HepG2 (cell line): Measurements from ENCODE around the gene ELAVL3. TPM values are rescaled to one million over a fixed set of nuclear protein-coding genes. Genes with fewer than 3 reads are reported as not detected.

Experiments used
- AGO1 ChIP-seq: fragments of 200-400 bp; formaldehyde crosslinking; IDR thresholded peaks from 2 replicates; pipeline ENCODE4 v1.6.1; 2017; ENCODE audit warnings: mild to moderate bottlenecking, low read depth, low read length, moderate library complexity; ENCODE audit not compliant: poor library complexity, severe bottlenecking
- ATF1 ChIP-seq: IDR thresholded peaks from 2 replicates; pipeline ENCODE4 v1.6.1; 2016; ENCODE audit warnings: mild to moderate bottlenecking, control low read depth
- ATF7-NPFF ChIP-seq: sonication (generic); formaldehyde crosslinking; IDR thresholded peaks from 2 replicates; pipeline ENCODE4 v1.8.1; 2023; ENCODE audit warnings: mild to moderate bottlenecking, low read depth, missing genetic modification reagents, moderate library complexity
- EP300 ChIP-seq, 3 experiments: sonication (generic) in 1 of 3; formaldehyde crosslinking in 1 of 3; IDR thresholded peaks; 2 replicates each; pipeline versions ENCODE4 v1.5.1 to v1.6.1; 2011 to 2020; ENCODE audit warnings: low read depth in 2 of 3, low read length in 2 of 3, borderline replicate concordance in 1 of 3, improper control_type of control experiment in 1 of 3, mild to moderate bottlenecking in 1 of 3, missing genetic modification reagents in 1 of 3, moderate library complexity in 1 of 3
- HNF4A ChIP-seq: sonication (generic); formaldehyde crosslinking; IDR thresholded peaks from 2 replicates; pipeline ENCODE4 v1.4.0; 2020; ENCODE audit warnings: missing genetic modification reagents
- HOXA3 ChIP-seq: sonication (generic); formaldehyde crosslinking; IDR thresholded peaks from 2 replicates; pipeline ENCODE4 v1.5.0; 2020; ENCODE audit warnings: missing genetic modification reagents
- KLF12 ChIP-seq: sonication (generic); formaldehyde crosslinking; IDR thresholded peaks from 2 replicates; pipeline ENCODE4 v1.4.0; 2020; ENCODE audit warnings: missing genetic modification reagents, borderline replicate concordance
- LCORL ChIP-seq, 2 experiments: fragments of 450-650 bp in 1 of 2; sonication (generic) in 1 of 2; formaldehyde crosslinking in 1 of 2; IDR thresholded peaks; 2 replicates each; pipeline versions ENCODE4 v1.5.0 to v1.6.1; 2017 to 2020; ENCODE audit warnings: antibody characterized with exemption in 1 of 2, missing genetic modification reagents in 1 of 2
- MYC ChIP-seq: sonication (generic); formaldehyde crosslinking; IDR thresholded peaks from 2 replicates; pipeline ENCODE4 v1.9.0; 2021; ENCODE audit warnings: missing genetic modification reagents, borderline replicate concordance
- NFE2L2 ChIP-seq: fragments of 150-350 bp; IDR thresholded peaks from 2 replicates; pipeline ENCODE4 v1.6.1; 2014; ENCODE audit warnings: low read length
- RFXAP ChIP-seq: sonication (generic); formaldehyde crosslinking; IDR thresholded peaks from 2 replicates; pipeline ENCODE4 v1.4.0; 2020; ENCODE audit warnings: missing genetic modification reagents, borderline replicate concordance
- SRSF1 ChIP-seq: fragments of 200-400 bp; formaldehyde crosslinking; optimal IDR thresholded peaks from 2 replicates; pipeline ENCODE3; 2017; ENCODE audit warnings: mild to moderate bottlenecking, low read depth, low read length, moderate library complexity
- STAT6 ChIP-seq: sonication (generic); formaldehyde crosslinking; IDR thresholded peaks from 2 replicates; pipeline ENCODE4 v1.4.0; 2020; ENCODE audit warnings: missing genetic modification reagents, mild to moderate bottlenecking, borderline replicate concordance
- YY1 ChIP-seq: IDR thresholded peaks from 2 replicates; pipeline ENCODE4 v1.6.1; 2011; ENCODE audit warnings: low read length, low read depth, moderate library complexity, mild to moderate bottlenecking; ENCODE audit not compliant: insufficient read depth, insufficient replicate concordance
- ZNF691 ChIP-seq: sonication (generic); formaldehyde crosslinking; IDR thresholded peaks from 2 replicates; pipeline ENCODE4 v1.4.0; 2020; ENCODE audit warnings: missing genetic modification reagents, low read depth, mild to moderate bottlenecking, borderline replicate concordance
- ZNF724P ChIP-seq: sonication (generic); formaldehyde crosslinking; IDR thresholded peaks from 2 replicates; pipeline ENCODE4 v1.8.0; 2022; ENCODE audit warnings: missing genetic modification reagents, borderline replicate concordance
- polyA plus RNA-seq, 8 experiments: library from polyadenylated mRNA; depleted of rRNA in 3 of 8; stranded (reverse) in 7 of 8; unstranded in 1 of 8; fragments of >200 nt; fragmentation: Illumina TruSeq in 4 of 8; extraction: Trizol in 4 of 8; gene quantifications; 2 replicates each; pipeline versions ENCODE4 v1.2.1 to v1.2.3, GENCODE V29; 2011 to 2016; ENCODE audit warnings: low read depth in 4 of 8, missing spikeins in 1 of 8, mixed read lengths in 1 of 8; ENCODE audit not compliant: insufficient read depth in 1 of 8
- total RNA-seq, 5 experiments: library from RNA; depleted of rRNA; stranded (reverse); fragments of >200 nt; fragmentation: Illumina TruSeq; extraction: Trizol; gene quantifications; 2 replicates each; pipeline ENCODE4 v1.2.3, GENCODE V29; 2016; ENCODE audit warnings: low read depth in 1 of 5
- TF ChIP-seq, protein P1 (sequence below), 2 experiments: sonication (generic) in 1 of 2; formaldehyde crosslinking in 1 of 2; IDR thresholded peaks; 2 replicates each; pipeline versions ENCODE4 v1.6.1 to v1.9.0; 2014 to 2022; ENCODE audit warnings: antibody characterized with exemption in 1 of 2, borderline replicate concordance in 1 of 2, inconsistent platforms in 1 of 2, low read depth in 1 of 2, missing genetic modification reagents in 1 of 2

ELAVL3 gene
- total and polyA plus RNA-seq, 2 of the 13 experiments (the other 11 are each of a cell fraction or from before 2014, with no cell fraction given) = 0.03 TPM; not detected in 1

DNA sequence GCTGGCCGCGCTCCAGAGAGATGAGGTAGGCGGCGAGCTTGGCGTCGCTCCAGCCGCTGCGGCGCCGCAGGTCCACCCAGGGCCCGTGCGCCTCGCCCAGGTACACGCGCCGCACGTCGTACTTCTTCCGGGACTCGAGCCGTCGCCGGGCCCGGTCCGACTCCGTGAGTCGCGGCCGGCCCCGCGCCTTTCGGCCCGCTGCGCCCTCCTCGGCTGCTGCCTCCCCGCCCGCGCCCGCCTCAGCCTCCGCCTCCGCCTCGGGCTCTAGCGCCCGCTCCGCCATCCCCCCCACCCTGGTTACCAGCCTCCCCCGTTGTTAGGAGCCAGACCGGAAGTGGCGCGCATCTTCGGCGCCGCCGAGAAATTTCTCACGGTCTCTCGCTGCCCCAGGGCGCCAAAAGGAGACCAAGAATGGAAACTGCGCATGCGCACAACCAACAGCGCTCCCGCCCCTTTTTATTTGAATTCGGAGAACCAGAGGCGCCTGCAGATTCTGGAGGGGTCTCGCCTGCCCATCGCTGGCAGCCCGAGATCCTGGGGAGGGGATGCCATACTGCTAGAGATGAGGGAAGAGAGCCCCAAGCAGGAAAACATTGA lies 24.8 kb upstream of the ELAVL3 start, which contains the start of gene ZNF653 (continued):
- TF ChIP-seq, protein P1, sequence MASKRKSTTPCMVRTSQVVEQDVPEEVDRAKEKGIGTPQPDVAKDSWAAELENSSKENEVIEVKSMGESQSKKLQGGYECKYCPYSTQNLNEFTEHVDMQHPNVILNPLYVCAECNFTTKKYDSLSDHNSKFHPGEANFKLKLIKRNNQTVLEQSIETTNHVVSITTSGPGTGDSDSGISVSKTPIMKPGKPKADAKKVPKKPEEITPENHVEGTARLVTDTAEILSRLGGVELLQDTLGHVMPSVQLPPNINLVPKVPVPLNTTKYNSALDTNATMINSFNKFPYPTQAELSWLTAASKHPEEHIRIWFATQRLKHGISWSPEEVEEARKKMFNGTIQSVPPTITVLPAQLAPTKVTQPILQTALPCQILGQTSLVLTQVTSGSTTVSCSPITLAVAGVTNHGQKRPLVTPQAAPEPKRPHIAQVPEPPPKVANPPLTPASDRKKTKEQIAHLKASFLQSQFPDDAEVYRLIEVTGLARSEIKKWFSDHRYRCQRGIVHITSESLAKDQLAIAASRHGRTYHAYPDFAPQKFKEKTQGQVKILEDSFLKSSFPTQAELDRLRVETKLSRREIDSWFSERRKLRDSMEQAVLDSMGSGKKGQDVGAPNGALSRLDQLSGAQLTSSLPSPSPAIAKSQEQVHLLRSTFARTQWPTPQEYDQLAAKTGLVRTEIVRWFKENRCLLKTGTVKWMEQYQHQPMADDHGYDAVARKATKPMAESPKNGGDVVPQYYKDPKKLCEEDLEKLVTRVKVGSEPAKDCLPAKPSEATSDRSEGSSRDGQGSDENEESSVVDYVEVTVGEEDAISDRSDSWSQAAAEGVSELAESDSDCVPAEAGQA (IDR thresholded peaks at IDR 0.05; ENCODE audit: low read depth) = 0 out of 2 replicates have a peak, but pooled peaks have one; percentile 41
- TF ChIP-seq, protein P1 (CRISPR knock-in tag; IDR thresholded peaks at IDR 0.05; ENCODE audit: borderline replicate concordance) = no peak
- TF ChIP-seq YY1 = peak; percentile 44
- TF ChIP-seq ZNF724P (CRISPR knock-in tag) = peak; percentile 65; the same call in 1 of the 2 replicates
- 0 out of 2 replicates have a peak, but pooled peaks have one; percentile 24 for TF ChIP-seq STAT6
- TF ChIP-seq NFE2L2 = no peak
- TF ChIP-seq KLF12 (CRISPR knock-in tag) = no peak
- 0 out of 2 replicates have a peak, but pooled peaks have one; percentile 46 for TF ChIP-seq RFXAP (CRISPR knock-in tag)
- TF ChIP-seq EP300 (IDR thresholded peaks at IDR 0.05; ENCODE audit: low read depth in 2 of 2, low read length in 2 of 2) = peak in 1 of 2 experiments; percentile 34; a peak in 1 of 4 replicates
- no peak for TF ChIP-seq EP300 (CRISPR knock-in tag; IDR thresholded peaks at IDR 0.05; ENCODE audit: borderline replicate concordance)
- peak; percentile 37; the same call in 1 of the 2 replicates for TF ChIP-seq ZNF691
- peak; percentile 73 for TF ChIP-seq SRSF1
- TF ChIP-seq HNF4A (CRISPR knock-in tag) = no peak
- no peak for TF ChIP-seq LCORL (IDR thresholded peaks at IDR 0.05)
- no peak; the same call in 1 of the 2 replicates for TF ChIP-seq LCORL (CRISPR knock-in tag; IDR thresholded peaks at IDR 0.05)
- TF ChIP-seq MYC (CRISPR knock-in tag) = peak; percentile 50; the same call in 1 of the 2 replicates
- TF ChIP-seq ATF7-NPFF (CRISPR knock-in tag) = peak; percentile 91
- TF ChIP-seq HOXA3 (CRISPR knock-in tag) = peak; percentile 68; the same call in 1 of the 2 replicates
- peak; percentile 88 for TF ChIP-seq ATF1 (CRISPR knock-in tag)
- TF ChIP-seq AGO1 = peak; percentile 95
